Cardiac fibroblast (primary cell): ENCODE results near the gene TDRD9.

Experiments
- DNase-seq, 2 donors: peaks; one replicate each; pipeline versions ENCODE4 v3.0.0 to v3.0.0-alpha.2; 2010; ENCODE audit warnings: low read depth in 2 of 2
- H3K4me3 ChIP-seq, 2 donors: replicated peaks in 1 of 2; 1 replicate in 1 of 2; 2 replicates in 1 of 2; pipeline ENCODE4 v1.5.1; 2011; ENCODE audit warnings: low read depth in 2 of 2, low read length in 2 of 2, mild to moderate bottlenecking in 2 of 2, moderate library complexity in 1 of 2
- TF ChIP-seq, protein P1 (sequence below): IDR thresholded peaks from one replicate; pipeline ENCODE4 v1.5.1; 2011; ENCODE audit warnings: low read depth, mild to moderate bottlenecking, low read length, inconsistent platforms

The TDRD9 gene

DNA sequence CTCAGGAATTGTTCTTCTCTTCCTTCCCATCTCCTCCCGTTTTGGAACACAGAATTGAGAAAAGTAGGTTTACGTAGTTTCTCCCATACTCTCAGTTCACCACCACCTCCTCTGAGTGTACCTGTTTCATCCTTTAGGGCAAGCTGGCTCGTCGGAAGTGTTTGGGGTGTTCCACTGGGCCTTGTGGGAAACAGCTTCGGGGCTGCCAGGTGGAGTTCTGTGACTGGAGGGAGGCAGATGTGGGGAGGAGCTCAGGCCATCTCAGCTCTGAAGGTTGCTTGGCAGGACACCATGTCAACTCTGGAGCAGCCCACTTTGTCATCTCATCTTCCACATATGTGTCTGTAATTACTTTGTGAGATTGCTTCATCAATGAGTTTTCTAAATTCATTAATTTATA, 67.6 kb downstream of the TDRD9 start:
- no peak for DNase-seq
- no peak overlapping the region for H3K4me3 ChIP-seq
- TF ChIP-seq, protein P1, sequence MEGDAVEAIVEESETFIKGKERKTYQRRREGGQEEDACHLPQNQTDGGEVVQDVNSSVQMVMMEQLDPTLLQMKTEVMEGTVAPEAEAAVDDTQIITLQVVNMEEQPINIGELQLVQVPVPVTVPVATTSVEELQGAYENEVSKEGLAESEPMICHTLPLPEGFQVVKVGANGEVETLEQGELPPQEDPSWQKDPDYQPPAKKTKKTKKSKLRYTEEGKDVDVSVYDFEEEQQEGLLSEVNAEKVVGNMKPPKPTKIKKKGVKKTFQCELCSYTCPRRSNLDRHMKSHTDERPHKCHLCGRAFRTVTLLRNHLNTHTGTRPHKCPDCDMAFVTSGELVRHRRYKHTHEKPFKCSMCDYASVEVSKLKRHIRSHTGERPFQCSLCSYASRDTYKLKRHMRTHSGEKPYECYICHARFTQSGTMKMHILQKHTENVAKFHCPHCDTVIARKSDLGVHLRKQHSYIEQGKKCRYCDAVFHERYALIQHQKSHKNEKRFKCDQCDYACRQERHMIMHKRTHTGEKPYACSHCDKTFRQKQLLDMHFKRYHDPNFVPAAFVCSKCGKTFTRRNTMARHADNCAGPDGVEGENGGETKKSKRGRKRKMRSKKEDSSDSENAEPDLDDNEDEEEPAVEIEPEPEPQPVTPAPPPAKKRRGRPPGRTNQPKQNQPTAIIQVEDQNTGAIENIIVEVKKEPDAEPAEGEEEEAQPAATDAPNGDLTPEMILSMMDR = no peak

DNA sequence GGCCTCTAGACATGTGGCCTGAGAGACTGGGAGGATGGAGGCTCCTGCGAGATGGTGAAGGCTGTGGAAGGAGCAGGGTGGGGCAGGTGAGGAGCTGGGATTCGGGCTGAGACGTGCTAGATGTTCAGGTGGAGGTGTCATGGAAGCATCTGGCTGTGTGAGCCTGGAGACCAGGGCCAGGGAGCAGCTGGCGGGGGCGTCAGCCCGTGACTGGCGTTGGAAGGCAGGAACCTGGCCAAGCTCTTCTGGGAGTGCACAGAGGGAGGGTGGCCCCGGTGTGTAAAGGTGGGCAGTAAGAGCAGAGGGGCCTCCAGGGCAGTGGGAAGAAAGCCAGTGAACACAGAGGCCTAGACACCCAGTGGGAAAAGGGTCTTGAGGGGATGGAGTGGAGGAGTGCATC, 69.1 kb downstream of the TDRD9 start:
- H3K4me3 ChIP-seq = no peak overlapping the region
- TF ChIP-seq, protein P1 = no peak
- DNase-seq = no peak

DNA sequence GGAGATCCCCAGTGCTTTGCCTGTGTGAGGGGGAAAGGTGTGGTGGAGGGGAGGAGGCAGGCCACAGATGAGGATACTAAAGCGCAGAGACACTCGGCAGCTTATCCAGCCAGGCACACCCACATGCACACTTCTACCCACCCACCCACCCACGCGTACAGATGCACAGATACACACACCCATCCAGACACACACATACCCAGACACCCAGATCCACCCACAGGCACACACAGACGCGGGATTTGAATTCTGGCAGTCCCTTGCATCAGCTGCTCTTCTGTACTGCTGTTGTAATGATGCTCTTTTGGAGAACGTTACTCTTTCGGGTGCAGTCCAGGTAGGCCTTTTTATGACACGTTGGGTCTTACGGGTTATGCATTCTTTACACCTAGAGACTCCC, 69.8 kb downstream of the TDRD9 start:
- DNase-seq = no peak
- TF ChIP-seq, protein P1 = no peak
- no peak overlapping the region for H3K4me3 ChIP-seq

DNA sequence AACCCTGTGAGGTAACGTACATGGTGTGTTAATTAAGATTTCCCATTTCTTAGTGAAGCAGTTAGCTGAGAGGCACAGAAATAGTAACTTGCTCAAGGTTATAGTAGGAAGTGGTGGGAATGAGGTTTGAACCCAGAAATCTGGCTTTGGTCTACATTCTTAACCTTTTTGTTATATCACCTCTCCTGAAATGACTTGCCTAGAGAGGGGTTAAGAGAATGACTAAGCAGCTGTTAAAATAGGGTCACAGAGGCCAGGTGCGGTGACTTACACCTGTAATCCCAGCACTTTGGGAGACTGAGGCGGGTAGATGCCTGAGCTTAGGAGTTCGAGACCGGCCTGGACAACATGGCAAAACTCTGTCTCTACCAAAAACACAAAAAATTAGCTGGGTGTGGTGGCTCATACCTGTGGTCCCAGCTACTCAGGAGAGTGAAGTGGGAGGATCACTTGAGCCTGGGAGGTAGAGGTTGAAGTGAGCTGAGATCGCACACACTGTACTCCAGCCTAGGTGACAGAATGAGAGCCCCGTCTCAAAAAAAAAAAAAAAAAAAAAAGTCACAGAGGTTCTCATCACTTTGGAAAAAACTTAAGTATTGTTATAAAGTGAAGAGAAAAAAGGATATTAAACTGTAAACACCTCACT, 71.7 kb downstream of the TDRD9 start:
- TF ChIP-seq, protein P1 = no peak
- no peak for DNase-seq

DNA sequence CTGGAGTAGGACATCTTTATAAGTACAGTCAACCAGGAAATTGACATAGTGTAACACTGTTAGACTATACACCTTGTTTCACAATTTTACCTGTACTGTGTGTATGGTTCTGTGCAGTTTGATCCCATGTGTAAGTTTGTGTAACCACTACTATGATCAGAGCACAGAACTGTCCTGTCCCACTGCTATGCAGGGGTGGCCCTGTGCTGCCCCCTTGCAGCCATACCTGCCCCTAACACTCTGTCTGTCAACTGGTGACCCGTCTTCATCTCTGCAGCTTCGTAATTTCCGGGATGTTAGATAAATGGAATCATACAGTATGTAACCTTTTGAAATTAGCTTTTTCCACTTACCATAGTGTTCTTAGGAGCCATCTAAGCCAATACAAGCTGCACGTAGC, 72.7 kb downstream of the TDRD9 start:
- H3K4me3 ChIP-seq = no peak overlapping the region
- TF ChIP-seq, protein P1 = no peak
- DNase-seq = no peak

More for the DNA sequence above, 71.7 kb downstream of the TDRD9 start:
- H3K4me3 ChIP-seq = no peak overlapping the region

DNA sequence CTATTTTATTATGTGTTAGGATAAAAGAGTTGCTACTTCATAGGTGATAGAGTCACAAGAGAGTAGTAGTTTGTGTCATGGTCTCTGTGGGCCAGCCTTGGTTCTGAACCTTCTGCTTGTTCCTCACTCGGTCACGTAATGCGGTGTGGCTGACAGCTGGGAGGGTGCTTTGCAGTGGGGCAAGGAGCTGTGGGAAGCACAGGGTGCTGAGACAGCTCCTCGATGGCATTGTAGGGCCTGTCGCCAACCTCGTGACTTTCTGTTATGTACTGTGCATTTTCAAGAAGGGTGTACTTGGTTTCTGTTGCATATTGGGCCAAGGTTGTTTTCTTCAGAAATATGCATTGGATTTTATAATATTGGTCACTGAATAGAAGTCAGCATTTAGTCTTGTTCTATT, 75.4 kb downstream of the TDRD9 start:
- DNase-seq = no peak
- no peak overlapping the region for H3K4me3 ChIP-seq
- TF ChIP-seq, protein P1 = no peak

DNA sequence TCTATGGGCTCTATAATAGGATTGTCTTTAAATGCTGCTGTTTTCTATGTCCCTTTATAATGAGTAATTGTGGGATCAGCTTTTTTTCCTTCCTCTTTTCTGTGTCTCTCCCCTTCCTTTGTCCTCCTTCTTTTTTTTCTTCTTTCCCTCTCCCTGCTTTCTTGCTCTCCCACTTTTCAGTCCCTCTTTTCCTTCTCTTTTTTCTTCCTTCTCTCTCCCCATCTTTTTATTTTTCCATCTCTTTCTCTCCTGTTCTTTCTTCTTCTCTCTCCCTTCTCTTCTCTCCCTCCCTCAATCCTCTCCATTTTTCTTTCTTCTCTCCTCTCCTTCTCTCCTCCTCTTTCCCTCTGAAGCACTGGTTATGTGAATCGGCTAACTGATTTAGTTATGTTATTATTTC, 76.6 kb downstream of the TDRD9 start:
- TF ChIP-seq, protein P1 = no peak
- DNase-seq = no peak
- H3K4me3 ChIP-seq = no peak overlapping the region
